CD4-positive, alpha-beta memory T cell (primary cell): ENCODE measurements around the gene STX5. TPM values are rescaled to one million over a fixed set of nuclear protein-coding genes. Genes with fewer than 3 reads are reported as not detected.
A peak's percentile ranks its signal among the peaks of the same experiment; 100 is the strongest.

Source experiments
- CTCF ChIA-PET: fragments of 350-600 bp; sonication (Branson Sonifier 250); formaldehyde crosslinking; loops from one replicate; lab custom pipeline; 2021; ENCODE audit warnings: inconsistent platforms; ENCODE audit not compliant: partially characterized antibody; lab: Charles Lee
- POLR2A ChIA-PET: fragments of 350-600 bp; sonication (Branson Sonifier 250); formaldehyde crosslinking; loops from one replicate; lab custom pipeline; 2021; ENCODE audit not compliant: partially characterized antibody; lab: Charles Lee
- DNase-seq, 5 donors: peaks; one replicate each; pipeline versions ENCODE4 v3.0.0 to v3.0.0-alpha.2; 2020 to 2022; ENCODE audit warnings: mixed read lengths in 1 of 5
- H3K27ac ChIP-seq: one replicate; pipeline ENCODE4 v1.7.0; 2013; ENCODE audit warnings: low read depth, low read length
- H3K27me3 ChIP-seq: 2 replicates; pipeline ENCODE4 v1.7.0; 2013; ENCODE audit warnings: mild to moderate bottlenecking, low read length, moderate library complexity; ENCODE audit not compliant: insufficient read depth
- H3K36me3 ChIP-seq: 2 replicates; pipeline ENCODE4 v1.7.0; 2013; ENCODE audit warnings: mild to moderate bottlenecking, low read length, moderate library complexity; ENCODE audit not compliant: insufficient read depth
- H3K4me1 ChIP-seq: 2 replicates; pipeline ENCODE4 v1.7.0; 2013; ENCODE audit warnings: mild to moderate bottlenecking, low read length, moderate library complexity; ENCODE audit not compliant: insufficient read depth
- H3K4me3 ChIP-seq, 2 donors: one replicate each; pipeline ENCODE4 v1.7.0; 2013; ENCODE audit warnings: low read length in 2 of 2, mild to moderate bottlenecking in 1 of 2
- H3K9me3 ChIP-seq, 2 donors: one replicate each; pipeline ENCODE4 v1.7.0; 2013; ENCODE audit warnings: low read length in 2 of 2, control low read depth in 1 of 2; ENCODE audit not compliant: control insufficient read depth in 1 of 2
- H3K27ac Mint-ChIP-seq, 7 donors: one replicate each; pipeline ENCODE4 v1.8.0; 2020 to 2021; ENCODE audit warnings: mixed read lengths in 7 of 7, mild to moderate bottlenecking in 6 of 7, inconsistent platforms in 3 of 7, moderate library complexity in 3 of 7
- H3K27me3 Mint-ChIP-seq, 2 donors: one replicate each; pipeline ENCODE4 v1.8.0; 2020 to 2021; ENCODE audit warnings: mixed read lengths in 2 of 2
- H3K36me3 Mint-ChIP-seq, 2 donors: one replicate each; pipeline ENCODE4 v1.8.0; 2020 to 2021; ENCODE audit warnings: mixed read lengths in 2 of 2, inconsistent platforms in 1 of 2, mild to moderate bottlenecking in 1 of 2
- H3K4me1 Mint-ChIP-seq, 4 donors: one replicate each; pipeline ENCODE4 v1.8.0; 2020 to 2021; ENCODE audit warnings: mixed read lengths in 4 of 4, mild to moderate bottlenecking in 1 of 4
- H3K4me3 Mint-ChIP-seq, 8 donors: one replicate each; pipeline ENCODE4 v1.8.0; 2020 to 2021; ENCODE audit warnings: mixed read lengths in 8 of 8, mild to moderate bottlenecking in 7 of 8, moderate library complexity in 6 of 8, inconsistent platforms in 3 of 8
- H3K9me3 Mint-ChIP-seq, 8 donors: one replicate each; pipeline ENCODE4 v1.8.0; 2020 to 2021; ENCODE audit warnings: mixed read lengths in 8 of 8, mild to moderate bottlenecking in 5 of 8, inconsistent platforms in 3 of 8, moderate library complexity in 1 of 8
- intact Hi-C: fragments of 100-400 bp; cut with micrococcal nuclease; formaldehyde crosslinking; loops from one replicate; pipeline ENCODE4 v1.15.1; 2023
- polyA plus RNA-seq, 2 donors: library from polyadenylated mRNA; unstranded; fragments of 300-500 nt; fragmentation: Illumina TruSeq; gene quantifications; one replicate each; pipeline ENCODE4 v1.2.3, GENCODE V29; 2021
- total RNA-seq, 2 experiments: library from RNA; stranded (reverse); gene quantifications; one replicate each; pipeline ENCODE4 v1.2.3, GENCODE V29; 2021

Gene STX5
- total and polyA plus RNA-seq, 4 experiments from 2014 or later, result 30.4 to 67.9 (median 48.9) TPM

- H3K36me3 Mint-ChIP-seq, result peaks cover 28 to 50% of the 10 kb centered on the region in 2 donors
- peak overlapping the region; percentile 97 to 100 (median 99) for H3K4me3 Mint-ChIP-seq
- Histone ChIP-seq H3K27ac (peak overlapping the region; percentile 94), H3K36me3 (peaks cover 37% of the 10 kb centered on the region), H3K27me3 (no peaks in the 10 kb centered on the region), H3K4me1 (peaks cover 22% of the 10 kb centered on the region), H3K4me3 (peak overlapping the region; percentile 87 to 93), H3K9me3 (no peaks in the 10 kb centered on the region)
- no peak for DNase-seq
- H3K4me1 Mint-ChIP-seq, result peaks cover 20 to 43% (median 32%) of the 10 kb centered on the region in 4 donors
- peaks cover 0 to 2% of the 10 kb centered on the region in 2 donors for H3K27me3 Mint-ChIP-seq
- POLR2A ChIA-PET, result interaction anchor here (0.6 to 25.8 kb wide), 12 partner anchors 11 to 212 kb away, joined by 3 to 801 read pairs (median 4); partner anchors contain the start of genes HNRNPUL2, POLR2G, SLC3A2 and STX5
- intact Hi-C loops, result loop anchor here (1.0 kb wide), 7 partner anchors 12 to 77 kb away; partner anchors contain the start of genes STX5, TEX54, TMEM179B and TMEM223
- peak overlapping the region; percentile 97 to 99 (median 98) for H3K27ac Mint-ChIP-seq
- CTCF ChIA-PET, result interaction anchor here (1.4 kb wide), 1 partner anchor 17 kb away, joined by 7 read pairs; the partner anchor contains the start of gene TMEM179B
- peaks cover 0 to 3% (median 0%) of the 10 kb centered on the region in 8 donors for H3K9me3 Mint-ChIP-seq
Measured at GRCh38 chr11:62804310-62805075, 27.4 kb downstream of the STX5 start.

GRCh38 chr11:62801071-62801470 lies 30.8 kb downstream of the STX5 start:
- Histone ChIP-seq H3K4me3 (no peak overlapping the region), H3K27ac (no peak overlapping the region), H3K4me1 (peaks cover 19% of the 10 kb centered on the region), H3K27me3 (no peaks in the 10 kb centered on the region), H3K36me3 (peaks cover 69% of the 10 kb centered on the region), H3K9me3 (no peaks in the 10 kb centered on the region)
- Mint-ChIP-seq H3K36me3 (peaks cover 43 to 81% of the 10 kb centered on the region in 2 donors), H3K27ac (peak overlapping the region in 2 of 7 donors; percentile 15 to 97), H3K4me1 (peaks cover 22 to 37% (median 27%) of the 10 kb centered on the region in 4 donors), H3K9me3 (peaks cover 0 to 5% (median 0%) of the 10 kb centered on the region in 8 donors), H3K27me3 (peaks cover 0 to 2% of the 10 kb centered on the region in 2 donors), H3K4me3 (no peak overlapping the region)
- DNase-seq, result no peak
- ChIA-PET CTCF (interaction anchor here (0.7 to 2.5 kb wide), 5 partner anchors 13 to 376 kb away, joined by 3 to 7 read pairs (median 4); partner anchors contain the start of gene TMEM179B), POLR2A (interaction anchor here (1.0 to 25.8 kb wide), 5 partner anchors 10 to 80 kb away, joined by 3 to 801 read pairs (median 76); partner anchors contain the start of genes SLC3A2, STX5, TAF6L and TEX54)
- intact Hi-C loops, result no loop called here

GRCh38 chr11:62799486-62799885 lies 32.4 kb downstream of the STX5 start:
- no peaks in the 10 kb centered on the region for H3K27me3 Mint-ChIP-seq
- ChIA-PET CTCF (interaction anchor here (0.7 to 2.5 kb wide), 2 partner anchors 11 to 40 kb away, joined by 3 to 7 read pairs; partner anchors contain the start of genes TMEM179B and WDR74), POLR2A (interaction anchor here (1.5 to 25.8 kb wide), 4 partner anchors 8 to 56 kb away, joined by 3 to 801 read pairs (median 132); partner anchors contain the start of genes POLR2G, STX5, TEX54 and TMEM179B)
- Histone ChIP-seq H3K27ac (no peak overlapping the region), H3K36me3 (peaks cover 85% of the 10 kb centered on the region), H3K9me3 (no peaks in the 10 kb centered on the region), H3K4me3 (no peak overlapping the region), H3K27me3 (no peaks in the 10 kb centered on the region), H3K4me1 (peaks cover 13% of the 10 kb centered on the region)
- peaks cover 0 to 2% (median 0%) of the 10 kb centered on the region in 8 donors for H3K9me3 Mint-ChIP-seq
- no peak overlapping the region for H3K4me3 Mint-ChIP-seq
- intact Hi-C loops, result no loop called here
- peaks cover 16 to 30% (median 21%) of the 10 kb centered on the region in 4 donors for H3K4me1 Mint-ChIP-seq
- no peak for DNase-seq
- peaks cover 57 to 86% of the 10 kb centered on the region in 2 donors for H3K36me3 Mint-ChIP-seq
- H3K27ac Mint-ChIP-seq, result peak overlapping the region in 4 of 7 donors; percentile 7 to 57 (median 47)

GRCh38 chr11:62796281-62796680 lies 35.6 kb downstream of the STX5 start:
- Histone ChIP-seq H3K27me3 (no peaks in the 10 kb centered on the region), H3K4me3 (no peak overlapping the region), H3K9me3 (no peaks in the 10 kb centered on the region), H3K27ac (no peak overlapping the region), H3K4me1 (peaks cover 12% of the 10 kb centered on the region), H3K36me3 (peaks cover 83% of the 10 kb centered on the region)
- no peak overlapping the region for H3K4me3 Mint-ChIP-seq
- intact Hi-C loops, result loop anchor here (1.0 kb wide), 1 partner anchor 11 kb away; no protein-coding TSS in a partner anchor
- no peaks in the 10 kb centered on the region for H3K27me3 Mint-ChIP-seq
- H3K36me3 Mint-ChIP-seq, result peaks cover 57 to 78% of the 10 kb centered on the region in 2 donors
- no peak for DNase-seq
- H3K9me3 Mint-ChIP-seq, result peaks cover 0 to 2% (median 0%) of the 10 kb centered on the region in 8 donors
- POLR2A ChIA-PET, result interaction anchor here (1.1 to 25.8 kb wide), 9 partner anchors 8 to 204 kb away, joined by 3 to 801 read pairs (median 4); partner anchors contain the start of genes C11orf98, CSKMT, NXF1 and STX5
- H3K27ac Mint-ChIP-seq, result peak overlapping the region in 4 of 7 donors; percentile 29 to 71 (median 54)
- CTCF ChIA-PET, result interaction anchor here (0.7 to 3.4 kb wide), 2 partner anchors 10 to 11 kb away, joined by 3 to 19 read pairs; no protein-coding TSS in a partner anchor
- peaks cover 14 to 29% (median 17%) of the 10 kb centered on the region in 4 donors for H3K4me1 Mint-ChIP-seq

- ChIA-PET POLR2A (interaction anchor here (1.2 to 25.8 kb wide), 7 partner anchors 8 to 129 kb away, joined by 3 to 801 read pairs (median 7); partner anchors contain the start of genes C11orf98, CSKMT, NXF1 and STX5), CTCF (interaction anchor here (0.7 to 3.4 kb wide), 5 partner anchors 9 to 252 kb away, joined by 3 to 19 read pairs (median 3); partner anchors contain the start of gene SLC3A2)
- peaks cover 0 to 2% (median 0%) of the 10 kb centered on the region in 8 donors for H3K9me3 Mint-ChIP-seq
- Histone ChIP-seq H3K4me3 (no peak overlapping the region), H3K27ac (no peak overlapping the region), H3K9me3 (no peaks in the 10 kb centered on the region), H3K4me1 (peaks cover 32% of the 10 kb centered on the region), H3K27me3 (no peaks in the 10 kb centered on the region), H3K36me3 (peaks cover 74% of the 10 kb centered on the region)
- intact Hi-C loops, result no loop called here
- peaks cover 26 to 49% (median 33%) of the 10 kb centered on the region in 4 donors for H3K4me1 Mint-ChIP-seq
- peak overlapping the region in 5 of 7 donors; percentile 12 to 88 (median 43) for H3K27ac Mint-ChIP-seq
- DNase-seq, result no peak
- H3K36me3 Mint-ChIP-seq, result peaks cover 48 to 83% of the 10 kb centered on the region in 2 donors
- no peaks in the 10 kb centered on the region for H3K27me3 Mint-ChIP-seq
- H3K4me3 Mint-ChIP-seq, result peak overlapping the region in 3 of 8 donors; percentile 1 to 68 (median 36)
Measured at GRCh38 chr11:62794201-62794775, 37.6 kb downstream of the STX5 start.

GRCh38 chr11:62792202-62792575 lies 39.7 kb downstream of the STX5 start:
- peaks cover 60% of the 10 kb centered on the region for H3K36me3 ChIP-seq
- H3K4me1 Mint-ChIP-seq, result peaks cover 31 to 70% (median 48%) of the 10 kb centered on the region in 4 donors
- peak overlapping the region; percentile 83 to 95 (median 88) for H3K4me3 Mint-ChIP-seq
- H3K4me3 ChIP-seq, result peak overlapping the region; percentile 24 to 66
- ChIA-PET POLR2A (interaction anchor here (1.0 to 25.8 kb wide), 14 partner anchors 12 to 191 kb away, joined by 3 to 801 read pairs (median 8); partner anchors contain the start of genes B3GAT3, HNRNPUL2, MTA2 and NXF1), CTCF (interaction anchor here (1.0 kb wide), 1 partner anchor 63 kb away, joined by 3 read pairs; no protein-coding TSS in a partner anchor)
- H3K27me3 ChIP-seq, result no peaks in the 10 kb centered on the region
- no peaks in the 10 kb centered on the region for H3K9me3 ChIP-seq
- peak in 1 of 5 donors; percentile 61 for DNase-seq
- H3K4me1 ChIP-seq, result peaks cover 46% of the 10 kb centered on the region
- intact Hi-C loops, result loop anchor here (1.0 kb wide), 2 partner anchors 13 to 63 kb away; partner anchors contain the start of gene NXF1
- H3K9me3 Mint-ChIP-seq, result peaks cover 0 to 2% (median 0%) of the 10 kb centered on the region in 8 donors
- peak overlapping the region; percentile 89 to 98 (median 94) for H3K27ac Mint-ChIP-seq
- peak overlapping the region; percentile 84 for H3K27ac ChIP-seq
- no peaks in the 10 kb centered on the region for H3K27me3 Mint-ChIP-seq
- peaks cover 37 to 77% of the 10 kb centered on the region in 2 donors for H3K36me3 Mint-ChIP-seq
